HG03025 (cell line): ENCODE data around the gene STMP1.
"Not testable (repeated sequence)": the region's sequence is repeated elsewhere in the genome, so short reads cannot be mapped to it uniquely, and the experiment has no call there.

Experiments
- ATAC-seq: cut with Tn5 transposase; IDR thresholded peaks from one replicate; pipeline ENCODE4 v1.9.1; 2021; ENCODE audit warnings: mild to moderate bottlenecking, moderate library complexity; ENCODE audit not compliant: unreplicated experiment, low FRiP score

Gene STMP1

DNA sequence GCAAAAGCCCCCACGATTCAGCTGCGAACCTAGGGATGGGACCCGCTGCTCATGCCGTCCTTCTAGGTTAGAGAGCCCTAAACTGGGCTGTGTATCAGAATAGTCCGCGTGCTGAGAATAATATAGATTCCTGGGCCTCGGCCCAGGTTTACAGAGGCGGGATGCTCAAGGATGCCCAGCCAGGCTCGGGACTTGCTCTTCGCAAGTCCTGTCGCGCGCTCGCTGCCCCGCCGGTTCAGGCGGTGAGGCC is 266 bp upstream of the STMP1 start:
- no peak for ATAC-seq

DNA sequence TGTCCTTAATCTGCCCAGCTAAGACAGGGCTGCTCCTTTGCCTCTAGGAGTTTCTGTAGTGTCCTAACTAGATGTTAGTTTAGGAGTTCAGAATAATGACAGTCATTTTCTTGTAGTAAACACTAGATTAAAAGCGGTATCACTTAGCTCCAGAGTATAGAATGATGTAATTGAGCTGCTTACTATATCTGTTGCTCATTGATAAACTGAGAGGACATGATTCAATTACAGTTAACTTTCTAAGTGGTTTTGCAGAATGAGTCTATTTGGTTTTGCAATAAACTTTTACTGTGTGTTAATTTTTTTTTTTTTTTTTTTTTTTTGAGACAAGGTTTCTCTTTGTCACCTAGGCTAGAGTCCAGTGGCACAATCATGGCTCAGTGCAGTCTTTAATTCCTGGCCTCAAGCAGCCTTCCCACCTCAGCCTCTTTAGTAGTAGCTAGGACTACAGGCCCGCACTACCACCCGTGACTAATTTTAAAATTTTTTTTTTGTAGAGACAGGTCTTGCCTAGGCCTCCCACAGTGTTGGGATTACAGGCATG is 1.8 kb downstream of the STMP1 start:
- ATAC-seq = no peak

DNA sequence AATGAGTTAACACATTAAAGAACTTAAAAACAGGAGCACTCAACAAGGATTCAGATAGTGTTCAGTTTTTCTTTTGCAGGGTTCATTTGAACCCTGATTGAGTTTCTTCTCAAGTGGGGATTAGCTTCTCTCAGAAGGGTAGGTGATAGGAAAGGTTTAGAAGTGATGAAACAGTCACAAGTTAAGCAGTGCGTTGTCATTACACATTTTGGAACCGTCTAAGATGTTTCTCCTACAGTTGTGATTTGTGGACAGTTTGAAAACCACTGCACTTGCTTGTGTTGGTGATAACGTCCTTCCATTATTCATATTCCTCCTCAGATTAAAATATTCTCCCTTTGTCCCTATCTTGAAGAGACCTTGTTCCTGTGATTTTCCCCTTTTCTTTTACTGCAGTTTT is 2.7 kb downstream of the STMP1 start:
- no peak for ATAC-seq

DNA sequence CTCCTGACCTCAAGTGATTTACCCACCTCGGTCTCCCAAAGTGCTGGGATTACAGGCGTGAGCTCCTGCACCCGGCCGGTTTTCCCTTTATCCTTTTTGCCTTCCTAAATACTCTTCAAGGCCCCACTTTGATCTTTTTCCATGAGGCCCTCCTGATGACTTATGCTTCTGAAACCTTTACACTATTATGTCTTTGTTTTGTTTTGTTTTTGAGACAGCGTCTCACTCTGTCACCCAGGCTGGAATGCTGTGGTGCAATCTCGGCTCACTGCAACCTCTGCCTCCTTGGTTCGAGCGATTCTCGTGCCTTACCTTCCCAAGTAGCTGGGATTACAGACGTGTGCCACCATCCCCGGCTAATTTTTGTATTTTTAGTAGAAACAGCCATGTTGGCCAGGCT is 3.8 kb downstream of the STMP1 start:
- ATAC-seq = no peak

DNA sequence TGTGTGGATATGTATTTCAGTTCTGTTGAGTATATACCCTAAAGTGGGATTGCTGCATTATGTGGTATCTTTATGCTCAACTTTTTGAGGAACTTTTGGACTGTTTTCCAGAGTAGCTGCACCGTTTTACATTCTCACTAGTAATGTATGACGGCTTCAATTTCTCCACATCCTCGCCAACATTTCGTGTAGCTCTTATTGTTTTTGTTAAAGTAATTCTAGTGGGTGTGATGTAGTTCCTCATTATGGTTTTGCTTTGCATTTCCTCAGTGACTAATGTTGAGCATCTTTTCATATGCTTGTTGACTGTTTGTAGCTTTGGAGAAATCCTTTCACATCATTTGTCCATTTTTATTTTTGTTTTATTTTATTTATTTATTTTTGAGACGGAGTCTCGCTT is 4.5 kb downstream of the STMP1 start:
- no peak for ATAC-seq

DNA sequence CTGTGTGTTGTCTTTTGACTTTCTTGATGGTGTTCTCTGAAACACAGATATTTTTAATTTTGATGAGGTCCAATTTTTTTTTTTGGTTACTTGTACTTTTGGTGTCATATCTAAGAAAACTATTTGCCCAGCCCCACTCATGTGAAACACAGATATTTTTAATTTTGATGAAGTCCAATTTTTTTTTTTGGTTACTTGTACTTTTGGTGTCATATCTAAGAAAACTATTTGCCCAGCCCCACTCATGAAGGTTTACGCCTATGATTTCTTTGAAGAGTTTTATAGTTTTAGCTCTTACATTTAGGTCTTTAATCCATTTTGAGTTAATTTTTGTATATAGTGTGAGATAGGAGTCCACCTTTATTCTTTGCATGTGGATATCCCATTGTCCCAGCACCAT is 5.3 kb downstream of the STMP1 start:
- not testable (repeated sequence) for ATAC-seq

DNA sequence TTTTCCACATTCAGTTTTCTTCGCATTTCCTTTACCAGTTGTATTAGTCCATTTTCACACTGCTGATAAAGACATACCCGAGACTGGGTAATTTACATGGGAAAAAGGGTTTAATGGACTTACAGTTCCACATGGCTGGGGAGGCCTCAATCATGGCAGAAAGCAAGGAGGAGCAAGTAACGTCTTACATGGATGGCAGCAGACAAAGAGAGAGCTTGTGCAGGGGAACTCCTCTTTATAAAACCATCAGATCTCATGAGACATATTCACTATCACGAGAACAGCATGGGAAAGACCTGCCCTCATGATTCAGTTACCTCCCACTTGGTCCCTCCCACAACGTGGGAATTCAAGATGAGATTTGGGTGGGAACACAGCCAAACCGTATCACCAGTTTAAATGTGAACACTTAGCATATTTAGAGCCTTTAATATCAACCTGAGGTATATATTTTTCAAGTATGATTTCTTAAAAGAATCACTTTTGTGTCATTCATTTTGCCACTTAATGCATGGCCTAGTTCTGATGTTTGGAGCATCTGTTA is 6.6 kb downstream of the STMP1 start:
- not testable (repeated sequence) for ATAC-seq

DNA sequence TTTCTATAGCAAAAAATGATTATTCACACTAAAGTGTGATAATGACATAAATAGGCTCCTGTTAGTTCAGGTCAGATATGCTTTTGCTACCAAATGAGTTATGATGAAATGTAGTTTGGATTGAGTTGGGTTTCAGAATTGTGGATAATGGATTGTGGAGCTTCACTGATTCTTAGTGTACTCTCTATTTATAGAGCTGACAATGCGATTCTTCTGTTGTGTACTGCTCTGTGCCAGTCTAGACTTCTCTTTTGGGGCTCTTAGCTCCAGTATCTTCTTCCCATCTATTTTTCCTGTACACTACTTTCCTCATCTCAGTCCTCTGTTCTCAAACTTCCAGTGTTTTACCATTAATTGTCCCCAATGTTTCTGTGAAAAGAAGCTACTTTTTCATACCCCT is 7.5 kb downstream of the STMP1 start:
- ATAC-seq = no peak

DNA sequence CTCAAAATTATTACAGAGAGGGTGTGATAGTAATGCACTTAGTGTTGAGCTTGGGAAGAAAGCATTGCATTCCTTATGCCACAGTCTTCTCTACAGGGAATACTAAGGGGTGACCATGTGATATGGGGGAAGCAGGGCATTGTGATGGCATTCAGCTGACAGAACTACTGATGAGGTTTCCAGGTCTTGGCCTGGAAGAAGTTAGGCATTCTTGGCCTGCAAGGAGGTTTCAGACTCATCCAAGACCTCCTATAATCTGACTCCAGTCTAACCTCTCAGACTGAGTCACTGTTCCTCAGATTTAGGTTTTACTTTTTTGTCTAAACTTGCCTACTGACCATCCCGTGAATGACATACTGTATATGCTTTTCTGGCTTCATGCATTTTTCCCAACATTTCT is 7.9 kb downstream of the STMP1 start:
- no peak for ATAC-seq

DNA sequence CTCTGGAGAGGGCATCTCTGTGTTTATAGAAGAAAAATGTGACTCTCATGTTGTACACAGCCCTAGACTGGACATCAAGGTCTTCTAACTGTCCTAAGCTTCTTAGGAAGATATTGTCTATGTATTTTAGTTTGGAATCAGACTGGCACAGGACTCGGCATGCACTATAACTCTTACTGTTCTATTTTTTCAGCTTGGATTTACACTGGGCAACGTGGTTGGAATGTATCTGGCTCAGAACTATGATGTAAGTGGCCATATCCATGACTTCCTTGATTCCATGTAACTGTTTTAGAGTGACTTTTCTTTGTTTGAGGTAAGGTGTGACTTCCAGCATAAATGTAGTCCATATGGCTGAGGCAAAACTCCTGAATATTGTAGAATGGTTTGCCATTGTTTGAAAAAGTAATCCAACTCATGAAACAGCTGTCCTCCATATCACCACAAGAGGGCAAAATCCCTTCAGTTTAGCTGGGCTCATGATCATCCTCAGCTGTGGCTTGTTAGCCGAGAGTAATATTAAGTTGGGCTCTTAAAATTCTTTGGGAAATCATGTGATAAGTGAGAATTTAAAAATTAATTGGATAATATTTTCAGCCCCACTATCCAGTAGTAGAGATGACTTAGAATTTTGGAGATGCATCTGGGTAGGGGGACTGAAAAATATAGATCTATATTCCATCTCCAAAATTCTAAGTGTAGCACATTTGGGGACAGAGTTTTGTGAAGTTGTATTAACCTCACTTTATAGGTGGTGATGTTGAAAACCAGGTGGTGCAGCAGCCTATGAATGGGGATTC is 10.4 kb downstream of the STMP1 start:
- ATAC-seq = peak; percentile 78

DNA sequence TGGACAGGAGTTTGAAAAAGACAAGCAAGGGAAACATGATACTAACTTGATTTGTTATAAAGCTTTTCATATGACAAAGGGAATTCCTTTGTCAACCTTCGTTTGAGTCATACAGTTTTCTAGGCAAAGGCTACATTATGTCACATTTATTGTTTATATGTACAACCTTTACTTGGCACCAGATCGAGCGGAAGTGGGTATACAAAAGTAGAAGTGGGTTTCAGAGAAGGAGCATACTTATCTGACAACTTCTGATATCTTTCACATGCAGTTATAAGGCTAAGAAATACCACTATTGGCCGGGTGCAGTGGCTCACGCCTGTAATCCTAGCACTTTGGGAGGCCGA is 11.0 kb downstream of the STMP1 start:
- ATAC-seq = no peak

DNA sequence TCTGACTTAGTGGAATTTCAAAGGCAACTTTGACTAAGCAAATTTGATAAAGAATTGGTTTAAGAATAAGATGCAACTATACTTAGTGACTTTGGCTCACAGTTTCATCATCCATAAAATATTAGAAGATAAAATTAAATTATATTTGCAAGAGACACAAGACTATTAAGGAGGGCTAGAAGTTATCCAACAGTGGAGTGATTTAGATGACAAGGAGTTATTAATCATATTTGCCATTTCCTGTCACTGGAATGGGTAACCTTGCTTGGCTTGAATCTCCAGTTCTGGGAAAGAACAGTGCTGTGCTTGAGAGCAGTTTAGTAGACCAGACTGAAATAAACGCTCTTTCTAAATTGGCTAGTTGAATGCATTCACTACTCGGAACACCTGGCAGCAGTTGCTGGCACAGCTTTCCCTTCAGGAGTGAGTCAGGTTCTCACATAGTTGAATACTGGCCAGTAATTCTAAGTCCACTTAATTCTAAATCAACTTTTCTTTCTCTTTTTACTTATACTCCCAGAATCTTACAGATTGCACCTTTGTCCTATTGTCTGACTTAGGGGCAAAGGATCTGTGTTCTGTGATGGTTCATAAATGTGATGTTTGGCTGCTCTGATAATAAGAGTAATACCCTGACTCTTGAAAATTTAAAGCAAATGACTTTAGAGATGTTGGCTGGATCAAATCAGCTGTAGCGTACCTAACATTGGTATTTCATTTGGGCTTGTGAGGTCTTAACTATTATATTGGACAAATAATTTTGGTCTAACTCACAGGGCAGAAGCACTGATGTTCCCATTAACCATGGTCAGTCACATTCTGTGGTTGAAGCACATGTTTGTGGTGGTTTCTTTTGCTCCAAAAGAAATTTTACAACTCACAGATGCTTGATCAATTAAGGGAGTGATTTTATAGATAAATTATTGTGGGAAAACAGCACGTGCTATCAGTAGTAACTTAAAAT is 16.6 kb downstream of the STMP1 start:
- no peak for ATAC-seq

DNA sequence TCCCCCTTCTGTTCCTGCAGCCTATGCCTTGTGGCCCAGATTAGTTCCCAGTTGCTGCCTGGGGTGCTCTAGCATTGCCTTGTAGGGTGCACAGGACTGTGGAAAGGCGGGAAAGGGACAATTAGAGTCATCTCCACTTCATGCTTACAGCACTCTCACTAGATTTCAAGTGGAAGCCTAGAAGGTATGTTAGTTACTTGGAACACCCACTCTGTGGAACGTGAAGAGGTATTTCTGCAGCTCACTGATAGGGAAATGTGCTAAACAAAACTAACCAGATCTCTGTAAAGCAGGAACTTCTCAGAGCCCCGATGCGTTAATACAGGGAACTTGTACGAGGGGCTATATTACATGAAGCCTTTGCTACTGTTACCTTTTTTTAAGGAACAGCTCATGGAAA is 19.4 kb downstream of the STMP1 start:
- ATAC-seq = no peak

DNA sequence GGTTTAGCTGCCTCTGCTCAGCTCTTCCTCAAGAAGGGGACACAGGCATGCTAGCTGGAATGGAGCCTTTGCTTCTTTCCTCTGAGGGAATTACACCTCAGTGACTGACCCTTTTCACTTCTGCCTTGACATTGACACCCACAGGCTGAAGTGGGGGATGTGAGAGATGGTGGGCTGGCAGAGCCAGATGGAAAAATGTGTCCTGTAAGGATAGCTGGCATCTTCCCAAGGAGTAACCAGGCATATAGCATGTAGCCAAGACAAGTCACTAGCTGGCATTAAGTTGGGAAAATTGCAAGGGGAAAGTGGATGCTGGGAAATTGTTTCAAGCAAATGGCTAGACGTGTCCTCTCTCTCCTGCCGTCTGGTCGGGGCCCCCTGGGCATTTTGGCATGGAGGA is 19.9 kb downstream of the STMP1 start:
- no peak for ATAC-seq

DNA sequence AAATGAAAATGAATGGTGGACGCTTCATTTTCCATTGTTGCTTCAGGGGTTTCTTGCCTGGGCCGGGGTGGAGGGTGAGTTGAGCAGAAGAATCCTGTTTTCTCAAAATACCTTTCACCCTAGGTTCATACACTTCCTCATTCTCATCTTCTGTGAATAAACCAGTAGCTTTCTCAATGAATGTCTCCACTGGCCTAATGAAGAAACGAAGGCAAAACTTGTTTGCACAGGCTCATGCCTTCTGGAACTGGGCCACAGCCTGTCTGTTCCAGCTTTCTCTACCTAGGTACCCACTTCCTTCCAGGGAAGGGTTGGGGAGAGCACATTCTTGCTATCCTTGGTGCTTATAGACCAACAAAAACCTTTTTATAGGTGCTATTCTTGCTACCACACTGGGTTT is 21.3 kb downstream of the STMP1 start:
- no peak for ATAC-seq

DNA sequence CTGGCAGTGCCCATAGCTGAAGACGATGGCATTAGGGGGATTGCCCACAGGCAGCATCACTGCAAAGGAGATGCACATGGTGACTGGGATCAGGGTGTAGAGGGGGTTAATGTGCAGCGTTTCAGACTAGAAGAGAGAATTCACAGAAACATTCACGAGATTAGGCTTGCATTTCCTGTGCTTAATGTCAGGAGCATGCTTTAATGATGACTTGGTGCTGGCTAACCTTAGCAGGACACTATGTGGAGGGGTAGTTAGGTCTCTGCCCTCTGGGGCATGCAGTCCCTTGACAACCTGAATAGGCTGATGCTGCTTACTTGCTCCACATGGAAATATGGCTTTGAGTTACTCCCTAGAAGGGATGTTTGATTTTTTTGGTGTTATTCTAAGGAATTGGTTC is 21.8 kb downstream of the STMP1 start:
- ATAC-seq = no peak

DNA sequence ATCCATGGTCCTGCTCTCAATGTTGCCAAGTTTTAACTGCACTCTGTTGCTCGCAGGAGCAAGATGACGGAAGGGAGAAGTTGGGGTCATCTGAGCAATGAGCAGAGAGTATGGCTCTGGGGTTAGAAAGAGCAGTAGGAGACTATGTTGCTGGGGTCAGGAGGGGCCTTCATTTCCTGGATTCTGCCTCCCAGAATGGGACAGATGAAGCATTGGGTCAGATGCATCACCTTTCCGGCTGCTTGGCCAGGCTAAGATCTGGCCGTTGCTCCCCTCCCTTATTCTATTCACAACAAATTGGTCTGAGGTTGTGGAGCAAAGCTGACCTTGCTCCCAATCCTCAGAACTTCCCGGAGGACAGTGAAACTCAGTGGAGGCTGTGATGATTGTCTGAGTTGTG is 22.4 kb downstream of the STMP1 start:
- no peak for ATAC-seq

DNA sequence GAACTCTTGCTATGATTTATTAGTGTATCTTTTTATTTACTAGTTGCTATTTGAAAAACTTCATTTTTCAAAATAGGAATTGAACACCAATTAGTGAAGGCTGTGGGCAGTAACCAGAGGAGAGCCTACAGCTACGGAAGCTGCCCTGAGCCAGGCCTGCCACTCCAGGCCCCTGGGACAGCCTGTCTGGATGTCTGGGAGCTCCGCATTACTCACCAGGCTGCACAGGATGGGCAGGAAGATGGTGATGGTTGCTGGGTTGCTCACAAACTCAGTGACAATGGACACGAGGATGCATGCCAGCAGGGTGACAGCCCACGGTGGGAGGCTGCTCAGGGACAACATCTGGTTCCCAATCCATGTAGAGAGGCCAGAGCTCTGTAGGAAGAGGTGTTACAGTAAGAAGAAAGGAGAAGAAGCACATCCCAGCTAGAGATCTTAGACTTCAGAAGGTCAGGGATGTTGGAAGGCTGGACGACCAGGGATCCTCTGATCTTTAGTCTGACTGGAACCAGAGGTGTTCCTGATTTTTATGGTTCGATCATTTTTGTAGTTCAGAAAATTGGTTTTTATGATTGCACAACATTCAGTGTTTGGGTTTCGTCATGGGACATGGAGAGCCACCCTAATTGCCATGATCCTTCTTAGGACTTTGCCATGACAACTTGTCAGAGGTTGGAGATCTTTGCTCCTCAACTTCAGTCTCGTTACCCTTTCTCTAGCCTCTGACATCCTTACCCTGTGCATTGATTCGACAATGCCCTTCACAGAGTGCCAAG is 23.2 kb downstream of the STMP1 start:
- no peak for ATAC-seq

DNA sequence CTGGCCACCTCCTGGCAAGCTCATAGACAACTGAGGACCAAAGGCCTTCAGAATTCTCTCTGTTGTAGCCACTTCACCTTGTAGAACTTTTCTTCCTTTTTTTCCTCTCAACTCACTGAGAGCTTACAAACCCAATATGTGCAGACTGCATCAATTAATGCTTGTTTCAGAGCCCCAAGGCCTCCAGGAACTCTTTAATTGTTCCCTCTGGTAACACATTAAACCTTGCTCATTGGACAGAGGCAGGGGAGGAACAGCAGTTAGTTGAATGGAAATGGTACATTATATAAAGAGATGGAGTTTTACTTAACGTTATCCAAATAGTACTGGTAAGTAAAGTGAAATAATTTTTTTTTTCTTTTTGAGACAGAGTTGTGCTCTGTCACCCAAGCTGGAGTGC is 25.2 kb downstream of the STMP1 start:
- ATAC-seq = no peak

DNA sequence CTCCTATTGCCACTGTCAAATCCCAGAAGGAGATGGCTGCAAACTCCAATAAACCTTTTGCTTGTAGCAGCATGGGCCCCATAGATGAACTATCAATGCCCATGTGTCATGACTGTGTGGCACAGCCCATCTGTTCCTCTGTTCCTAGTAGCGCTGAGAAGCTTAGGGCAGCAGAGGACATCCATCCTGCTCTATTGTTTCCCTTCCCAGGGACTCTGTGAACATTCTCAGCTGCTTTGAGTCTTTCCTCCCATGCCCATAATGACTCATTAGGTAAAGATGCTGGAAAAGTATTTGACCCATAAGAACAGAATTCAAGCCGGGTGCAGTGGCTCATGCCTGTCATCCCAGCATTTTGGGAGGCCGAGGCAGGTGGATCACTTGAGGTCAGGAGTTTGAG is 28.3 kb downstream of the STMP1 start:
- no peak for ATAC-seq

DNA sequence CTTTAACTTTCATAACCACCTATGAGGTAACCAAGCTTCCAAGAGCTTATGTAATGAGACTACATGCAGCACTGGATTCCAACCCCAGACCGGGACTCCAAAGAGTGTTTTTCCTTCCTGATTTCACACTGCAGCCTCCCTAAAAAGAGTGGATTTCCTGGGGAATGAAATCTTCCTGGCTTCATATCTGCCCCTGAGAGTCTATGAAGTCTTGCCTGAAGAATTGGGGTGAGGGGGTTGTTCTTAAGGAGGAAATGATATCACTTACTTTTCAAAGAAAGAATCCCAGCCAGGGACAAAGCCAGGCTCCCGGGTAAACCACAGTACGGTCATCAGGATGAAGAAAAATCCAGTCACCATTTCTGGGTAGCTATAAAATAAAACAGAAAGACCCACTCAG is 29.7 kb downstream of the STMP1 start:
- no peak for ATAC-seq
